SH-SY5Y (cell line): ENCODE measurements around the gene INTS11.

Source experiments
- GATA2 ChIP-seq: IDR thresholded peaks from 2 replicates; pipeline ENCODE4 v1.6.1; 2011; ENCODE audit warnings: mild to moderate bottlenecking, low read depth, low read length
- GATA3 ChIP-seq: IDR thresholded peaks from 2 replicates; pipeline ENCODE4 v1.6.1; 2011; ENCODE audit warnings: low read depth, mild to moderate bottlenecking, low read length, moderate library complexity

- no peak for TF ChIP-seq GATA2
- TF ChIP-seq GATA3, result no peak
Observed at GRCh38 chr1:1356166-1356795, 31.8 kb upstream of the INTS11 start.
